Activated CD4-positive, alpha-beta memory T cell treated with anti-CD3 and anti-CD28 coated beads for 36 hours (primary cell): ENCODE results near the gene FRYL. TPM values are rescaled to one million over a fixed set of nuclear protein-coding genes. Genes with fewer than 3 reads are reported as not detected.

Experiments
- CTCF ChIA-PET: fragments of 350-600 bp; sonication (Branson Sonifier 250); formaldehyde crosslinking; loops from one replicate; lab custom pipeline; 2021; ENCODE audit warnings: antibody characterized with exemption, inconsistent platforms; lab: Charles Lee
- POLR2A ChIA-PET: fragments of 350-600 bp; sonication (Branson Sonifier 250); formaldehyde crosslinking; loops from one replicate; lab custom pipeline; 2021; ENCODE audit warnings: antibody characterized with exemption; lab: Charles Lee
- DNase-seq: peaks from one replicate; pipeline ENCODE4 v3.0.0-alpha.2; 2020
- H3K27ac Mint-ChIP-seq: one replicate; pipeline ENCODE4 v1.8.0; 2021; ENCODE audit warnings: mixed read lengths
- H3K27me3 Mint-ChIP-seq: one replicate; pipeline ENCODE4 v1.8.0; 2021; ENCODE audit warnings: mixed read lengths
- H3K36me3 Mint-ChIP-seq: one replicate; pipeline ENCODE4 v1.8.0; 2021; ENCODE audit warnings: mixed read lengths
- H3K4me1 Mint-ChIP-seq: one replicate; pipeline ENCODE4 v1.8.0; 2021; ENCODE audit warnings: low read depth, mixed read lengths
- H3K4me3 Mint-ChIP-seq: one replicate; pipeline ENCODE4 v1.8.0; 2021; ENCODE audit warnings: mild to moderate bottlenecking, mixed read lengths
- H3K9me3 Mint-ChIP-seq: one replicate; pipeline ENCODE4 v1.8.0; 2021; ENCODE audit warnings: mixed read lengths
- intact Hi-C: fragments of 100-400 bp; cut with micrococcal nuclease; formaldehyde crosslinking; loops from one replicate; pipeline ENCODE4 v1.15.1; 2023
- total RNA-seq, 2 experiments: library from RNA; stranded (reverse); gene quantifications; one replicate each; pipeline ENCODE4 v1.2.3, GENCODE V29; 2021

FRYL gene
- total RNA-seq, 2 experiments from 2014 or later, result 59.1 to 67.3 TPM

GRCh38 chr4:48554606-48555005 lies 225.5 kb downstream of the FRYL start:
- Mint-ChIP-seq H3K4me1 (peaks cover 4% of the 10 kb centered on the region), H3K4me3 (no peak overlapping the region), H3K27me3 (no peaks in the 10 kb centered on the region), H3K9me3 (no peaks in the 10 kb centered on the region), H3K36me3 (peaks cover 43% of the 10 kb centered on the region), H3K27ac (no peak overlapping the region)
- CTCF ChIA-PET, result no interaction called here
- intact Hi-C loops, result loop anchor here (5.0 kb wide), 1 partner anchor 353 kb away; the partner anchor contains the start of gene OCIAD2
- DNase-seq, result no peak
- POLR2A ChIA-PET, result no interaction called here

DNA sequence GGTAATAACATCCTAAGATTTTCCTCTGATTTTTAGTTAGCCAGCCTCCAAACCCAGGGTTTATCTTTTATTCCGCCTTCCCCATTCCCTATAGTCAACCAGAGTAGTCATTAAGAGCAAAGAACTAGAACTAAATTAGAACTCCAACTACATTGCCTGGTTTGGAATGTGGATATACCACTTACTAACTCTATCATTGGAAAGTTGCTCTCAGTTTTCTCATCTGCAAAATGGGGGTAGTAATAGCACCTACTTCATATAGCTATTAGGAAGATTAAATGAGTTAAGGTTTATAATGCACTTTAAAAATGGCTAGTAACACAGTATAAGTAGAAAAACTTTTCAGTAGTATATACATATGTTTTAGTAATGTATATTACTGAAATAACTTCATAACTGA lies 226.4 kb downstream of the FRYL start:
- H3K9me3 Mint-ChIP-seq, result no peaks in the 10 kb centered on the region
- H3K36me3 Mint-ChIP-seq, result peaks cover 39% of the 10 kb centered on the region
- peaks cover 4% of the 10 kb centered on the region for H3K4me1 Mint-ChIP-seq
- H3K27ac Mint-ChIP-seq, result no peak overlapping the region
- intact Hi-C loops, result no loop called here
- H3K4me3 Mint-ChIP-seq, result no peak overlapping the region
- DNase-seq, result no peak
- CTCF ChIA-PET, result no interaction called here
- POLR2A ChIA-PET, result no interaction called here
- H3K27me3 Mint-ChIP-seq, result no peaks in the 10 kb centered on the region

- no peak overlapping the region for H3K27ac Mint-ChIP-seq
- H3K4me1 Mint-ChIP-seq, result peaks cover 2% of the 10 kb centered on the region
- ChIA-PET POLR2A (no interaction called here), CTCF (interaction anchor here (0.5 to 1.6 kb wide), 5 partner anchors 11 to 415 kb away, joined by 3 to 4 read pairs (median 3); no protein-coding TSS in a partner anchor)
- H3K36me3 Mint-ChIP-seq, result peaks cover 37% of the 10 kb centered on the region
- no peak overlapping the region for H3K4me3 Mint-ChIP-seq
- DNase-seq, result peak; percentile 43
- intact Hi-C loops, result loop anchor here (2.0 to 5.0 kb wide), 2 partner anchors 102 to 229 kb away; no protein-coding TSS in a partner anchor
- no peaks in the 10 kb centered on the region for H3K9me3 Mint-ChIP-seq
- no peaks in the 10 kb centered on the region for H3K27me3 Mint-ChIP-seq
These were observed 233.7 kb downstream of the FRYL start for GRCh38 chr4:48546336-48546735.

- Mint-ChIP-seq H3K27ac (no peak overlapping the region), H3K9me3 (no peaks in the 10 kb centered on the region), H3K27me3 (no peaks in the 10 kb centered on the region), H3K36me3 (peaks cover 40% of the 10 kb centered on the region), H3K4me1 (peaks cover 2% of the 10 kb centered on the region), H3K4me3 (no peak overlapping the region)
- intact Hi-C loops, result no loop called here
- ChIA-PET POLR2A (no interaction called here), CTCF (interaction anchor here (0.8 to 1.2 kb wide), 2 partner anchors 29 to 418 kb away, joined by 3 read pairs; no protein-coding TSS in a partner anchor)
- DNase-seq, result no peak
These were observed 236.3 kb downstream of the FRYL start for GRCh38 chr4:48543796-48544195.

- Mint-ChIP-seq H3K27me3 (no peaks in the 10 kb centered on the region), H3K4me3 (no peak overlapping the region), H3K9me3 (no peaks in the 10 kb centered on the region), H3K36me3 (peaks cover 38% of the 10 kb centered on the region), H3K27ac (no peak overlapping the region), H3K4me1 (no peaks in the 10 kb centered on the region)
- CTCF ChIA-PET, result interaction anchor here (0.8 to 1.2 kb wide), 2 partner anchors 28 to 419 kb away, joined by 3 read pairs; no protein-coding TSS in a partner anchor
- intact Hi-C loops, result no loop called here
- POLR2A ChIA-PET, result no interaction called here
- no peak for DNase-seq
These were observed 237.2 kb downstream of the FRYL start for GRCh38 chr4:48542888-48543287.

GRCh38 chr4:48539597-48539996 lies 240.5 kb downstream of the FRYL start:
- ChIA-PET POLR2A (no interaction called here), CTCF (no interaction called here)
- Mint-ChIP-seq H3K9me3 (no peaks in the 10 kb centered on the region), H3K27me3 (no peaks in the 10 kb centered on the region), H3K36me3 (peaks cover 36% of the 10 kb centered on the region), H3K4me3 (no peak overlapping the region), H3K27ac (no peak overlapping the region), H3K4me1 (no peaks in the 10 kb centered on the region)
- DNase-seq, result no peak
- intact Hi-C loops, result no loop called here

- ChIA-PET POLR2A (no interaction called here), CTCF (interaction anchor here (0.7 kb wide), 1 partner anchor 40 kb away, joined by 3 read pairs; no protein-coding TSS in a partner anchor)
- Mint-ChIP-seq H3K36me3 (peaks cover 33% of the 10 kb centered on the region), H3K27ac (no peak overlapping the region), H3K4me3 (no peak overlapping the region), H3K9me3 (no peaks in the 10 kb centered on the region), H3K4me1 (no peaks in the 10 kb centered on the region), H3K27me3 (no peaks in the 10 kb centered on the region)
- intact Hi-C loops, result no loop called here
- DNase-seq, result no peak
These were observed 241.7 kb downstream of the FRYL start for GRCh38 chr4:48538358-48538757.

GRCh38 chr4:48526406-48526805 lies 253.7 kb downstream of the FRYL start:
- Mint-ChIP-seq H3K27ac (no peak overlapping the region), H3K4me3 (no peak overlapping the region), H3K36me3 (peaks cover 54% of the 10 kb centered on the region), H3K27me3 (no peaks in the 10 kb centered on the region), H3K4me1 (no peaks in the 10 kb centered on the region), H3K9me3 (no peaks in the 10 kb centered on the region)
- ChIA-PET POLR2A (interaction anchor here (0.9 kb wide), 2 partner anchors 17 to 27 kb away, joined by 3 read pairs; no protein-coding TSS in a partner anchor), CTCF (interaction anchor here (0.6 to 1.1 kb wide), 2 partner anchors 51 to 419 kb away, joined by 3 to 6 read pairs; no protein-coding TSS in a partner anchor)
- no peak for DNase-seq
- intact Hi-C loops, result no loop called here

- Mint-ChIP-seq H3K27ac (no peak overlapping the region), H3K27me3 (no peaks in the 10 kb centered on the region), H3K9me3 (no peaks in the 10 kb centered on the region), H3K4me3 (no peak overlapping the region), H3K36me3 (peaks cover 39% of the 10 kb centered on the region), H3K4me1 (no peaks in the 10 kb centered on the region)
- DNase-seq, result no peak
- POLR2A ChIA-PET, result no interaction called here
- intact Hi-C loops, result no loop called here
- CTCF ChIA-PET, result no interaction called here
These were observed 261.9 kb downstream of the FRYL start for GRCh38 chr4:48518143-48518542.

DNA sequence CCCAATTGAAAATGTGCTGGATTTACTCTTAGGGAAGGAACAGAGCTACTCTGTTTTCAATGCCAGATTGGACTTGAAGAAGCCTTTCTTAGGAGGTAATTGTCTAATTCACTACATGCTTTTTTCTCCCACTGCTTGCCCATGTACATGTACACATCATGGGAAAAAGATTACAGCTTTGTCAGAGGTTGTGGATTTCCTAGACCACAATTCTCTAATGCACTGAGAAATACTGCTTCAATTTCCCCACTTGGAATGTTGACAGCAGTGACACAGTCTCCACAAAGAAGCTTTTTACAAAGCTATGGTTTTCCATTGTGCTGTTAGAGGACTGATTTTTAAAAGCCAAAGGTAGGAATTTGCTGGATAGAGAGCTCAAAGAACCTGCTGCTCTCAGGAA lies 270.5 kb downstream of the FRYL start:
- Mint-ChIP-seq H3K9me3 (no peaks in the 10 kb centered on the region), H3K4me3 (no peak overlapping the region), H3K27ac (no peak overlapping the region), H3K4me1 (no peaks in the 10 kb centered on the region), H3K27me3 (no peaks in the 10 kb centered on the region), H3K36me3 (peaks cover 38% of the 10 kb centered on the region)
- POLR2A ChIA-PET, result interaction anchor here (1.2 kb wide), 1 partner anchor 17 kb away, joined by 3 read pairs; no protein-coding TSS in a partner anchor
- CTCF ChIA-PET, result no interaction called here
- intact Hi-C loops, result no loop called here
- DNase-seq, result no peak

GRCh38 chr4:48506716-48507115 lies 273.4 kb downstream of the FRYL start:
- H3K9me3 Mint-ChIP-seq, result no peaks in the 10 kb centered on the region
- POLR2A ChIA-PET, result no interaction called here
- DNase-seq, result no peak
- H3K36me3 Mint-ChIP-seq, result peaks cover 27% of the 10 kb centered on the region
- H3K4me3 Mint-ChIP-seq, result no peak overlapping the region
- intact Hi-C loops, result no loop called here
- H3K27ac Mint-ChIP-seq, result no peak overlapping the region
- H3K4me1 Mint-ChIP-seq, result peaks cover 4% of the 10 kb centered on the region
- CTCF ChIA-PET, result no interaction called here
- no peaks in the 10 kb centered on the region for H3K27me3 Mint-ChIP-seq

DNA sequence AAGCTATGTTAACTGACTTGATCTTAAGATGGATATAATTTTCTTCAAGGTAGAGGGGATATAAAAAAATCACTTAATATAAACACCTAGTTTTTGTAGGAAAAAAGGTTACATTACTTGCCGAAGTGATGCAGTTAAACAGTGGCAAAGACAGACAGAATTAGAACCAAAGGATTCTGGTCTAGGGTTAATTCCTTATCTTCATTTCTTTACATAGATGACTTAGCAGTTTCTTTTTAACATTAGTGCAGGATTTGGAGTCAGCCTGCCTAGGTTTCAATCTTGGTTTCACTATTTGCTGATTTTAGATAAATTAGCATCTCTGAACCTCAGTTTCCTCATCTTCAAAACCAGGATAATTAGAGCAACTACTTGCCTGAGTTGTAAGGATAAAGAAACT lies 275.7 kb downstream of the FRYL start:
- Mint-ChIP-seq H3K27ac (no peak overlapping the region), H3K4me1 (peaks cover 11% of the 10 kb centered on the region), H3K27me3 (no peaks in the 10 kb centered on the region), H3K4me3 (no peak overlapping the region), H3K9me3 (no peaks in the 10 kb centered on the region), H3K36me3 (peaks cover 26% of the 10 kb centered on the region)
- intact Hi-C loops, result loop anchor here (5.0 kb wide), 2 partner anchors 162 to 178 kb away; partner anchors contain the start of gene SLAIN2
- ChIA-PET POLR2A (no interaction called here), CTCF (no interaction called here)
- DNase-seq, result no peak

DNA sequence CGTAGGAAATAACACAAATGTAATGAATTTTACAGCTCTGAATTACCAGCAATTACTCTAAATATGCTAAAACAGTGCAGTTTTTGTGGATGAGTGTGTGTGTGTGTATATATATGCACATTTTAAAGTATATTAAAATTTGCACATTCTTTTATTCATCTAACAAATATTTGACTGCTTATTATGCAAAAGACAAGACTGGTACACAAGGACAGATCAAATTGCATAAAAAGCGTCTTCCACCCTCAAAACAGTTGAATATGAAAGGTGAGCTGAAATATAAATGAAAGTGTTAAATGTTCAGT lies 276.1 kb downstream of the FRYL start:
- DNase-seq, result no peak
- H3K36me3 Mint-ChIP-seq, result peaks cover 27% of the 10 kb centered on the region
- no peaks in the 10 kb centered on the region for H3K27me3 Mint-ChIP-seq
- H3K4me1 Mint-ChIP-seq, result peaks cover 14% of the 10 kb centered on the region
- H3K9me3 Mint-ChIP-seq, result no peaks in the 10 kb centered on the region
- no peak overlapping the region for H3K4me3 Mint-ChIP-seq
- intact Hi-C loops, result loop anchor here (5.0 kb wide), 2 partner anchors 162 to 178 kb away; partner anchors contain the start of gene SLAIN2
- ChIA-PET CTCF (no interaction called here), POLR2A (no interaction called here)
- H3K27ac Mint-ChIP-seq, result no peak overlapping the region
